SKM-1 (cell line): ENCODE measurements around the gene OGT.
"Not testable (repeated sequence)": the region's sequence is repeated elsewhere in the genome, so short reads cannot be mapped to it uniquely, and the experiment has no call there.

ENCODE experiments used
- DNase-seq: peaks from one replicate; lab custom pipeline; 2025; ENCODE audit not compliant: unreplicated experiment; lab: John Stamatoyannopoulos, UW

Gene OGT

GRCh38 chrX:71532753-71533425 is at the start of gene OGT:
Gene OGT, plus strand, starts transcription at chrX:71533104. Its CDS starts 196 bp downstream, at chrX:71533300.
- peak; percentile 68 for DNase-seq

DNA sequence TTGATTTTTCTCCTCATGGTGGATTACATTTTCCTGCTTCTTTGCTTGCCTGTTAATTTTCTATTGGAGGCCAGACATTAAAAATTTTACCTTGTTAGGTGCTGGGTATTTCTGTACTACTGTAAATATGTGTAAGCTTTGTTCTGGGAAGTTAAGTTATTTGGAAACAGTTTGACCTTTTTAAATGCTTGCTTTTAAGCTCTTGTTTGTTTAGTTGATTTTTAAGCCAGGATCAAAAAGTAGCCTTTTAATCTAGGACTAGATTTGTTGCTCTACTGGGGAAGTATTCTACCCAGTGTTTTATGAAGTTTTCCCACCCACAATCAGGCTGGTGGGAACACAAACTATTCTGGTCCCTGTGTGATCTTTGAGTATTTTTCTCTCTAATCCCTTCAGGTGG is 45.1 kb upstream of the OGT start:
- DNase-seq = no peak

- DNase-seq = no peak
These were observed 43.4 kb upstream of the OGT start for GRCh38 chrX:71489540-71489939.

DNA sequence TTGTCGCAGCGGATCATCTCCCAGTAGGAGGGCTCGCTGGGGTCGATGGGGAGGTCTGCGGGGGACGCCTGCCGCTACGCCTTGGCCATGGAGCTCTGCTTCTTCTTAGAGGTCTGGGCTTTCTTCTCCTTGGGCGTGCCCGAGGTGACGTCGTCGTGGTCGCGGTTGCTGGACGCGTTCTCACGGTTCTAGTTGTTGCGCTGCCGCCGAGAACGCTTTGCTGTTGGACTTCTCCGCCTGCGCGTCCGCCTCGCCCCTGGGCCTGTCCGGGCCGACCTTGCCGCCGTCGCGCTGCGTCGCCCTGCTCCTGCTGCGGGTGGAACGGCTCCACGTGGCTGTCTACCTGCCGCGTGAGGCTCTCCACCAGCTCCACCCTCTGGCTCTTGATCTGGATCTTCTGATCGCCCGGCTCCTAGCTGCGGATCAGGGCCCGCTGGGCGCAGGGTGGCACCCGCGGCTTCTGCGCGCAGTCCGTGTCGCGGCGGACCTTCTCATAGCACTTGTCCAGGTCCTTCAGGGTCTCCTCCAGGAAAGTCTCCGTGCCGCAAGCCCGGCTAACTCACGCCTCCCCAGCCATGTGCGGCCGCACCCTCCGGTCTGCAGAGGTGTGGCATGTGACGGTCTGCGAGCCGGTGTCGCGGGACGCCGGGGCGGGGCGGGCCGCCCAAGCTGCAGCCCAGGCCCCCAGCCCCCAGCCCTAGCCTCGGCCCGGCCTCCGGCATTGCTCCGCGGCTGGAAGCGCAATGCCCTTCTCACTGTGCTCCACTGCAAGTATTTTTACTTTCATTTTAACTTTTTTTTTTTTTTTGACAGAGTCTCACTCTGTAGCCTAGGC is 40.5 kb upstream of the OGT start:
- DNase-seq = no peak

DNA sequence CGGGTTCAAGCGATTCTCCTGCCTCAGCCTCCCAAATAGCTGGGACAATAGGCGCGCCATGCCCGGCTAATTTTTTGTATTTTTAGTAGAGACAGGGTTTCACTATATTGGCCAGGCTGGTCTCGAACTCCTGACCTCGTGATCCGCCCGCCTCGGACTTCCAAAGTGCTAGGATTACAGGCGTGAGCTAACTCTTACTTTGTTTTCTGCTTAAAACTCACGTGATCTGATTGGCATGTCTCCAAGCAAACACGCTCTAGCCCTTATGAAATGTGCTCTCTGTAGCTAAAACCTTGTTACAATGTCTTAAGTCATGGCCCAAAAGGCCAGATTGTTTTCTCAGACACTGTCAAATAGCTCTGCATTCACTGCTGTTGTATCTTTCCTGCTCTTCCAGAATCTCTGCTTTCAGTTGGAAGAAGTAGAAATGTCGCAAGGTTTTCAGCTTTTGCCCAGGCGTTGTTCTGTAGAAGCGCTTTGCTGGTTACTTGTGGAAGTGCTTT is 39.7 kb upstream of the OGT start:
- DNase-seq = no peak

- not testable (repeated sequence) for DNase-seq
These were observed 36.9 kb upstream of the OGT start for GRCh38 chrX:71495979-71496378.

GRCh38 chrX:71496476-71496875 is 36.4 kb upstream of the OGT start:
- DNase-seq = no peak

GRCh38 chrX:71502080-71502479 is 30.8 kb upstream of the OGT start:
- DNase-seq = not testable (repeated sequence)

DNA sequence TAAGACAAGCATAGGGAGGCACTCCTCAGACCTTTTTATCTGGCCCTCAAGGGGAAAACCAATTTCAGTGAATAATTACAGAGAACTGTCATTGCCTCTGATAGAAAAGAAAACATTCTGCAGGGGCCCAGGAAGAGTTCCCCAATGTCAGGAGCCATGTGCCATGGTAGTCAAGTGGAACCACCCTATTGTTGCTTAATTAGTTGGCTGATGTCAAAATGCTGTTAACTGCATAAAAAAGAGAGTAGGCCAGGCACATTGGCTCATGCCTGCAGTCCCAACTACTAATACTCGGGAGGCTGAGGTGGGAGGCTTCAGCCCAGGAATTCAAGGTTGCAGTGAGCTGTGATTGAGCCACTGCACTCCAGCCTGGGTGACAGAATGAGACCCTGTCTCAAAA is 28.6 kb upstream of the OGT start:
- DNase-seq = no peak

DNA sequence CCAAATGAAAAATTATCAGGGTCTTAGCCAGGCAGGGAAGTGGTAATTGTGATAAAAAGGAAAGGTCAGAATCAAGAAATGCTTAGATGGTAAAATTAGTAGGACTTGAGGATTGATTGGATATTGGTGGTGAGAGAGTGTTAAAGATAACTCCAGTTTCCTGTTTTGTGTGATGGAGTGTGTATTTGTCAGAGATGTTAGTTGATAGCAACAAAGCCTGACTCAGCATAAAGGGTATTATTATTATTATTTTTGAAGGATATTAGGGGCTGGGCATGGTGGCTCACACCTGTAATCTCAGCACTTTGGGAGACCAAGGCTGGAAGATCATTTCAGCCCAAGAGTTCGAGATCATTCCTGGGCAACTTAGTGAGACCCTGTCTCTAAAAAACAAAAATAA is 23.6 kb upstream of the OGT start:
- no peak for DNase-seq

GRCh38 chrX:71510161-71510560 is 22.7 kb upstream of the OGT start:
- DNase-seq = no peak

GRCh38 chrX:71513731-71514130 is 19.2 kb upstream of the OGT start:
- not testable (repeated sequence) for DNase-seq

GRCh38 chrX:71514367-71515037 is 18.4 kb upstream of the OGT start:
- peak; percentile 7 for DNase-seq

DNA sequence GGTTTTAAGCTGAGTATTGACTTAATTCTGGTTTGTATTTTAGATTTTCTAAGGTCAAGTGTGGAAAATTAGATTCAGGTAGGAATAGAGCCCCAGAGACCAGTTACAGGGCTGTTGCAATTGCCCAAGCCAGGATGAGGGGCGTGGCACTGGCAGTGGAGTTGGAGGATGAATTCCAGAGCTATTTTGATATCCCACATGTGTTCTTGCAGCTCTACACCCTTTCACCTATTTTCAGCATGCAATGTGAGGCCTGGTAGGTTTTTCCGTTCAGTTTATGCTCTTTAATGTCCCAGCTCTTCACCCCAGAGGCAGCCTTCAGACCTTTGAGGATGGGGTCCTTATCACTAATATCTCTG is 17.9 kb upstream of the OGT start:
- DNase-seq = no peak

DNA sequence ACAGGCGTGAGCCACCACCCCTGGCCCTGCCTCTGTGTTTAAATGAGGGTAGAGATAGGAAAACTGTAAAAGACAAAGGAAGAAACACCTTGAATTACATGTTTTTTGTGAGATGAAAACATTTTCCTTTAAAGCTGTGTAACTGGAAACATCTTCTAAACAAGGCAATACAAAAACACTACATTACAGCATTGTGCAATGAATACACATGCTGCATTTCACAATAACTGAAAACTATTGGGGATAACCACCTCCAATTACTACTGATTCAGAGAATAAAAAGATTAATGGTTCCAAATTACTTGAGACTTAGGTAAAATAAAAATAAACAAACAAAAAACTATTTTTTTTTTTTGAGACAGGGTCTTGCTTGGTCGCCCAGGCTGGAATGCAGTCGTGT is 7.6 kb upstream of the OGT start:
- no peak for DNase-seq

- DNase-seq = no peak
These were observed 689 bp upstream of the OGT start for GRCh38 chrX:71532078-71532752.

DNA sequence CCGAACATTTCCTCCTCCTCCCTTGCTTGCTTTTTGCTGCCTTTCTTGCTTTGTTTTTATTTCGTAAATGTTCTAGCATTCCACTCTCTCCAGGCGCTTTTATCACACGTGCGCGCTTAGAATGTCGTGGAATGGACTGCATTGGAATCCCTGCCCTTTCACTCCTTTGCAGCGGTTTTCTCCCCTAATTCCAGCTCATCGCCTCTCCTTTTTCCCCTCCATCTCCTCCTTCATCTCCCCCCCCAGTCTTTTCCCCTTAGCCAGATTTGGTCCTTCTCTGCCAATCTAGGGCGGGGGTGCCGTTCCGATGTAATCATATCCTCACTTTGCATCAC is 579 bp downstream of the OGT start:
- DNase-seq = no peak

DNA sequence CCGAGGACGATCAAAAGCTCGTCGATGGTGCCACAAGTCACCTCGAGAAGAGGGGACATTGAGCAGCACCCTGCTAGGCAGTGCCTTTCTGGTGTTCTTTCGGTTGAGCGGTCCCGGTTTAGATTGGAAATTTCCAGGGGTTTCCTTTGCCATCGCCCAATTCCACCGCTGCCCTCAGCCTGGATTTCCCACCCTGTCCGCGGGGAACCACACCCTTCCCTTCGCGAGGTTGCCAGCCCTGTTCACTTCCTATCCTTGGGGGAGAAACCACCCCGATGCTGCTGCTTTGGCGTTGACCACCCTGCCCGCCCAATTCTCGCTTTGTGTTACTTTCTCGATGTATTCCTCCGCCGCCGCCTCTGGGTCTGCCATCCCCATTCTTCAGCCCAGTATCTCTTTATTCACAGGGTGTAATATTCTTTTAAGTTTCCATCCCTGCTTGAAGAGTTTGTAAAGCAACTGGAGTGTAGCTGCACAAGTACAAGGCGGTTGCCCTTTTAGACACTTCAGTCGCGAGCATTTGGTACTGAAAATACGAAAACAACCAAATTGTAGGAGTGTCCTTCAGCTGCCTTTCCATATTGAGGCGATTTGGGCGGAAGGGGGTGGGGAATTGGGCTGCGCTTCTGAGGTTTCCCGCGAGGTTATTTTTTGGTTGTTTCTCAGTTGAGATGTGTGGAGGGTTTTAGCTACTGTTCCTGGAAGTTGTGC is 1.1 kb downstream of the OGT start:
- no peak for DNase-seq

DNA sequence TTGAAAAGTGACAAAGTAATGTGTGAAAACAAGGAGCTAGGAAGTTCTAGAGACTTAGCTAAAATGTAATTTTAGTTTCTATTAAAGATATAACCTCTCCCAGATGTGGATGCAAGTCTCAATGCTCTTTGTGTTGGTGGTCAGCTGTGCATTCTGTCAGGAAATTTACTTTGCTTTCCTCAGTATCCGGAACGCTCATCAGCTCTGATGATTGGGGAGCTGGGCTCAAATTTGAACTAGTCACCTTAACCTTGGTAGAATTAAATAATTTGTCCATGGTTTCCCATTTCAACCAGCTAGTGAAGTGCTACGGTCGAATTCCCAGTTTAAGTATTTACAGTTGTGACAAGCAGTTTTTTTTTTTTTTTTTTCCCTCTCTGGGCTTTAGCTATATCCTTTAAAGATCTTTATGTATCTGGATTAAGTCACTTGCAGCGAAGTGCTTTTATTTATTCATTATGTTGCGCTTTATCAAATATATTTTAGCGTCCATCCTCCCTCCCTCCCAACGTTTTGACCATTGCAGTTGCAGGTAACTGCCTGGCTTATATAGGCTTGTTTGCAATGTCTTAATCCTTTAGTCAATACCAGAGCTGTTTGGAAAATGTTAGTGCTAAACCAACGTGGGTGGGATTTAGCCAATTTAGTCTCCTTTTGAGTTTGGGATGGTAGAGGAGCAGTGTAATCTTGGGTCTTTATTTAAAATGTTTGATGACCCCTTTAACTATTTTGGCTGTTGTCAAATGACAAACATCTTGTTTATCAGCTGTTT is 2.1 kb downstream of the OGT start:
- no peak for DNase-seq

GRCh38 chrX:71536285-71536684 is 3.4 kb downstream of the OGT start:
- DNase-seq = no peak
